Measurements from ENCODE around the gene MOV10L1. TPM values are rescaled to one million over a fixed set of nuclear protein-coding genes. Genes with fewer than 3 reads are reported as not detected.
"Not testable (repeated sequence)": the region's sequence is repeated elsewhere in the genome, so short reads cannot be mapped to it uniquely, and the experiment has no call there.

Gene MOV10L1
- total and polyA plus RNA-seq, 10 donors: 0.10 to 0.37 (median 0.15) TPM; not detected in 7

- Histone ChIP-seq H3K9me3 (peaks cover 0 to 21% (median 4%) of the 10 kb centered on the region in 8 donors), H3K4me1 (peaks cover 0 to 14% (median 0%) of the 10 kb centered on the region in 6 donors), H3K4me3 (no peak overlapping the region), H3K27me3 (replicated peaks in 1 of 7) (peaks cover 0 to 63% (median 7%) of the 10 kb centered on the region in 7 donors), H3K27ac (no peak overlapping the region), H3K36me3 (no peaks in the 10 kb centered on the region)
- intact Hi-C loops (cut with DNase I; ENCODE audit: low total_unique reads): no loop called here
- 24 to 49% (median 42%) methylated on average over 16 of the region's 16 CpGs for WGBS, 5 donors
- TF ChIP-seq CTCF (IDR thresholded peaks at IDR 0.05 in 8 of 11, conservative IDR thresholded peaks at IDR 0.05 in 3 of 11) (no peak), POLR2AphosphoS5 (IDR thresholded peaks at IDR 0.05) (no peak), POLR2A (IDR thresholded peaks at IDR 0.05) (no peak)
- peak; percentile 77 for DNase-seq
Measured at GRCh38 chr22:50084614-50085021, 5.2 kb upstream of the MOV10L1 start.

- Histone ChIP-seq H3K9me3 (peaks cover 0 to 28% (median 7%) of the 10 kb centered on the region in 8 donors), H3K27ac (peak within 1 kb of the TSS in 1 of 8 donors; percentile 22), H3K4me3 (peak within 1 kb of the TSS in 2 of 8 donors; percentile 10 to 11), H3K27me3 (replicated peaks in 1 of 7) (peaks cover 0 to 68% (median 7%) of the 10 kb centered on the region in 7 donors), H3K36me3 (no peaks in the 10 kb centered on the region), H3K4me1 (peaks cover 0 to 14% (median 0%) of the 10 kb centered on the region in 6 donors)
- intact Hi-C loops (cut with DNase I; ENCODE audit: low total_unique reads): no loop called here
- TF ChIP-seq POLR2A (IDR thresholded peaks at IDR 0.05): no peak
- TF ChIP-seq POLR2AphosphoS5 (IDR thresholded peaks at IDR 0.05): no peak
- no peak for TF ChIP-seq CTCF (IDR thresholded peaks at IDR 0.05 in 8 of 11, conservative IDR thresholded peaks at IDR 0.05 in 3 of 11)
- WGBS, 5 donors: 8 to 20% (median 14%) methylated on average over 28 to 29 of the region's 29 CpGs
- peak; percentile 71 for DNase-seq
Measured at GRCh38 chr22:50085211-50085972, 4.4 kb upstream of the MOV10L1 start, which contains the start of gene MLC1. Gene MLC1 (minus strand): TSS chr22:50085426. CDS start chr22:50084902, 524 bp downstream.

GRCh38 chr22:50086526-50086925, 3.3 kb upstream of the MOV10L1 start:
- Histone ChIP-seq H3K9me3 (peaks cover 0 to 28% (median 7%) of the 10 kb centered on the region in 8 donors), H3K4me3 (no peak overlapping the region), H3K27me3 (replicated peaks in 1 of 7) (peaks cover 0 to 65% (median 7%) of the 10 kb centered on the region in 7 donors), H3K4me1 (peaks cover 0 to 14% (median 0%) of the 10 kb centered on the region in 6 donors), H3K36me3 (no peaks in the 10 kb centered on the region), H3K27ac (no peak overlapping the region)
- TF ChIP-seq POLR2A (IDR thresholded peaks at IDR 0.05): no peak
- TF ChIP-seq CTCF (IDR thresholded peaks at IDR 0.05 in 8 of 11, conservative IDR thresholded peaks at IDR 0.05 in 3 of 11): no peak
- no peak for TF ChIP-seq POLR2AphosphoS5 (IDR thresholded peaks at IDR 0.05)
- DNase-seq: no peak
- WGBS, 5 donors: 73 to 84% (median 83%) methylated on average over 5 of the region's 5 CpGs
- intact Hi-C loops (cut with DNase I; ENCODE audit: low total_unique reads): no loop called here

- DNase-seq; H3K27ac ChIP-seq; H3K36me3 ChIP-seq; H3K4me3 ChIP-seq; intact Hi-C loops (cut with DNase I; ENCODE audit: low total_unique reads): not testable (repeated sequence)
- Histone ChIP-seq H3K4me1 (peaks cover 0 to 14% (median 0%) of the 10 kb centered on the region in 6 donors), H3K27me3 (replicated peaks in 1 of 7) (peaks cover 0 to 60% (median 7%) of the 10 kb centered on the region in 7 donors), H3K9me3 (peaks cover 0 to 28% (median 7%) of the 10 kb centered on the region in 8 donors)
- WGBS, 5 donors: 82 to 95% (median 91%) methylated on average over 4 of the region's 4 CpGs
Measured at GRCh38 chr22:50086975-50087374, 2.8 kb upstream of the MOV10L1 start.

Data from spleen (tissue), 11 donors.